ENCODE measurements around the gene PPFIA2. TPM values are rescaled to one million over a fixed set of nuclear protein-coding genes. Genes with fewer than 3 reads are reported as not detected.

PPFIA2 gene
- total RNA-seq, 4 donors from 2014 or later: 2.0 to 6.6 (median 3.2) TPM; not detected in 1

- Histone ChIP-seq H3K9me3 (no peaks in the 10 kb centered on the region), H3K27ac (no peak overlapping the region), H3K4me3 (no peak overlapping the region), H3K27me3 (no peaks in the 10 kb centered on the region), H3K36me3 (no peaks in the 10 kb centered on the region), H3K4me1 (no peaks in the 10 kb centered on the region)
- TF ChIP-seq CTCF (IDR thresholded peaks at IDR 0.05) (no peak), POLR2A (IDR thresholded peaks at IDR 0.05) (no peak)
- no peak for DNase-seq
These were observed 464.6 kb downstream of the PPFIA2 start for GRCh38 chr12:81294325-81295190.

- Histone ChIP-seq H3K27ac (no peak overlapping the region), H3K9me3 (no peaks in the 10 kb centered on the region)
- TF ChIP-seq CTCF (IDR thresholded peaks at IDR 0.05): no peak
- no peak for TF ChIP-seq POLR2A (IDR thresholded peaks at IDR 0.05)
These were observed 470.5 kb downstream of the PPFIA2 start for GRCh38 chr12:81288651-81289050.

GRCh38 chr12:81284137-81284536, 475.0 kb downstream of the PPFIA2 start:
- H3K27me3 ChIP-seq: no peaks in the 10 kb centered on the region
- DNase-seq: no peak
- H3K9me3 ChIP-seq: no peaks in the 10 kb centered on the region
- no peak overlapping the region for H3K27ac ChIP-seq
- H3K36me3 ChIP-seq: no peaks in the 10 kb centered on the region
- no peak overlapping the region for H3K4me3 ChIP-seq
- TF ChIP-seq CTCF (IDR thresholded peaks at IDR 0.05) (no peak), POLR2A (IDR thresholded peaks at IDR 0.05) (no peak)
- no peaks in the 10 kb centered on the region for H3K4me1 ChIP-seq

More at GRCh38 chr12:81288651-81289050, 470.5 kb downstream of the PPFIA2 start:
- Histone ChIP-seq H3K36me3 (no peaks in the 10 kb centered on the region), H3K4me1 (no peaks in the 10 kb centered on the region), H3K27me3 (no peaks in the 10 kb centered on the region), H3K4me3 (no peak overlapping the region)
- DNase-seq: no peak

- DNase-seq: no peak
- Histone ChIP-seq H3K9me3 (no peaks in the 10 kb centered on the region), H3K4me1 (no peaks in the 10 kb centered on the region), H3K4me3 (no peak overlapping the region), H3K27me3 (no peaks in the 10 kb centered on the region), H3K36me3 (no peaks in the 10 kb centered on the region), H3K27ac (no peak overlapping the region)
- TF ChIP-seq POLR2A (IDR thresholded peaks at IDR 0.05) (no peak), CTCF (IDR thresholded peaks at IDR 0.05) (no peak)
These were observed 484.3 kb downstream of the PPFIA2 start for GRCh38 chr12:81274637-81275529.

GRCh38 chr12:81270385-81270784, 488.8 kb downstream of the PPFIA2 start:
- Histone ChIP-seq H3K36me3 (no peaks in the 10 kb centered on the region), H3K27me3 (no peaks in the 10 kb centered on the region), H3K27ac (no peak overlapping the region), H3K9me3 (no peaks in the 10 kb centered on the region), H3K4me3 (no peak overlapping the region), H3K4me1 (no peaks in the 10 kb centered on the region)
- no peak for TF ChIP-seq CTCF (IDR thresholded peaks at IDR 0.05)
- TF ChIP-seq POLR2A (IDR thresholded peaks at IDR 0.05): no peak
- DNase-seq: no peak

Data from Peyer's patch (tissue), 4 donors.